DOHH2 (cell line): ENCODE results near the gene KIF20B.

Experiments
- CTCF ChIP-seq: fragments of 200-600 bp; sonication (generic); IDR thresholded peaks from one replicate; pipeline ENCODE4 v1.5.1; 2014; ENCODE audit warnings: antibody characterized with exemption, mild to moderate bottlenecking, low read depth, low read length; ENCODE audit not compliant: poor library complexity, severe bottlenecking
- EZH2phosphoT487 ChIP-seq: fragments of 200-600 bp; sonication (generic); IDR thresholded peaks from 2 replicates; pipeline ENCODE4 v1.6.1; 2017; ENCODE audit warnings: borderline replicate concordance, mild to moderate bottlenecking, antibody characterized with exemption, low read length, moderate library complexity, mixed read lengths

- TF ChIP-seq CTCF (no peak), EZH2phosphoT487 (no peak)
Observed at GRCh38 chr10:89813546-89813945, 112.2 kb downstream of the KIF20B start.
